GM12891 (cell line): Measurements from ENCODE around the gene USP9Y.

ENCODE experiments used
- PAX5 ChIP-seq: IDR thresholded peaks from 2 replicates; pipeline ENCODE4 v1.6.1; 2011; ENCODE audit warnings: low read length, moderate library complexity, mild to moderate bottlenecking; ENCODE audit not compliant: insufficient read depth, severe bottlenecking
- POLR2A ChIP-seq: IDR thresholded peaks from 2 replicates; pipeline ENCODE4 v1.6.1; 2011; ENCODE audit warnings: low read depth, low read length, control low read depth
- POLR2AphosphoS5 ChIP-seq: IDR thresholded peaks from 2 replicates; pipeline ENCODE4 v1.6.1; 2011; ENCODE audit warnings: low read depth, low read length, control low read depth
- TAF1 ChIP-seq: IDR thresholded peaks from 2 replicates; pipeline ENCODE4 v1.6.1; 2011; ENCODE audit warnings: low read depth, low read length, control low read depth

DNA sequence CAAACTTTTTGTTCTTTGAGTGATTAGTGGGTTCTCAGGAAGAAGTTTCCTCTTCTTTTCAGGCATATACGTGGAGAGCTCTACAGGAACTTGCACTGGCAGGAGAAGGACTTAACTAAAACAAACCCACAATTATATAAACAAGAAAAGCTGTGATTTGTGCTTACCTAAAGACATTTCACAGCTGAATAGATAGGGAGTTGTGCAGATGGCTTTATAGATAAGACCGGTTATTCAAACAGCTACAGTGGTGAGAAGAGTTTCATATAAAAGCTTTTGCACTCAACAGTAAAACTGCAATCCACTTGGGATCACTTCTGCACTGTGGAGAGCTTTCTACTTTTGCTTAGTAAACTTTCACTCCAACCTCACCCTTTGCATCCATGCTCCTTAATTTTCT lies 197.6 kb downstream of the USP9Y start:
- TF ChIP-seq POLR2AphosphoS5: no peak
- no peak for TF ChIP-seq POLR2A
- TF ChIP-seq PAX5: no peak
- no peak for TF ChIP-seq TAF1
